Glomerular visceral epithelial cell (primary cell): ENCODE data around the gene CHMP4B.

ENCODE experiments used
- DNase-seq: peaks from one replicate; pipeline ENCODE4 v3.0.0-alpha.2; 2016; ENCODE audit errors: extremely low spot score

Gene CHMP4B

GRCh38 chr20:33863440-33864323 lies 52.5 kb downstream of the CHMP4B start:
- DNase-seq: no peak

DNA sequence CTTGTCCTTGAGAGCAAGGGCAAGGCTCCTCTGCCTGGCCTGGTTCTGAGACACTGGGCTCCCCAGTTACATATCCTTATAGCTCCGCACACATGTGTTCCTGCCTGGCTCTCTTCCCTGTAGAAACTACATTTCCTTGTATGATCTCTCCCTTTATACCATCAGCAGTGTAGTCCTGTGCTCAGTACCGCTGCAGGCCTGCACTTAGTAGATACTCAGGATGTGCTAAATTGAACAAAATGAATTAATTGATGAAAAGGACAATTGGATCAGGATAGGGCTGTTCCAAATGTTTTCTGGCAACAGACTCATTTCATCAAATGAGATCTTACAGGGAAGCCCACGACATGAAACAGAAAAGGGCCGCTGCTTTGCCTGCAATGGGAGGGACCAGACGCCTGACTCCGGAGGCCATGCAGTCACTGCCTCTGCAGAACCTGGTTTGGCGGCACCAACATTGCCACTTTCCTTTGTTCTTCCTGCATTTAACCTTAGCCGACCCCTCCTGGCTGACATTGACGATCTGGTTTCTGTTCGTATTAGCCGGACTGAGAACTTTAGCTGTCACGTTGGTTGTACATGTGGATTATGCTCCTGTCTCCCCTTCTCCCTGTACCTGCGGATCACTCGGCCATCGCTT lies 53.3 kb downstream of the CHMP4B start:
- no peak for DNase-seq

GRCh38 chr20:33865761-33866370 lies 54.7 kb downstream of the CHMP4B start:
- no peak for DNase-seq

DNA sequence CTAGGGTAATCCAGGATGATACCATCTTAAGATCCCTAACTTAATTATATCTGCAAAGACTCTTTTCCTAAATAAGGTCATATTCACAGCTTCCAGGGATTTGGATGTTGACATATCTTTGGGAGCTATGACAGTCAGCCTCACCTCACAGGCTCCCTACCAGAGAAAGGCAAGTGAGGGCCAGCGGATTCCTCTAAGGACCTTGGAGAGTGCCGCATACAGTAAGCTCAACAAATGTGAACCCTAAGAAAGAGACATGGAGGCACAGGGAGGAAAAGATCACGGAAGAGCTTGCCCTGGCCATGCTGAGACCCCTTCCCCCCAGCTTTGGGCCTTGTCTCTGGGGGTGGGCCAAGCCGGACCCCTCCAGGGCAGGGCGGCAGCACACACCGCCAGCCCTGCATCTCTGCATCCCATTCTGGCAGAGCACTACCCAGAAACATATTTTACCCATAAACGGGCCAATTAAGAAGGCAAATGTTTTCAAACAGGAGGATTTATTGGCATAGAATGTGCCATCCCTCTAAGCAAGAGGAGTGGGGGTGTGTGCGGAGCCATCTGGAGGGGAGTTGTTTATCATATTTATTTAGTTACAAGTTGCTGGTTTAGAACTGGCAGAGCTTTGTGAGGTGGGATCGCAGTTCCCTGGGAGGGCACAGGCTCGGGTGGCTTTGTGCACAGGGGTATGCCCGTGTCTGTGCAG lies 55.4 kb downstream of the CHMP4B start:
- no peak for DNase-seq

- no peak for DNase-seq
Observed at GRCh38 chr20:33868042-33868441, 56.9 kb downstream of the CHMP4B start.

DNA sequence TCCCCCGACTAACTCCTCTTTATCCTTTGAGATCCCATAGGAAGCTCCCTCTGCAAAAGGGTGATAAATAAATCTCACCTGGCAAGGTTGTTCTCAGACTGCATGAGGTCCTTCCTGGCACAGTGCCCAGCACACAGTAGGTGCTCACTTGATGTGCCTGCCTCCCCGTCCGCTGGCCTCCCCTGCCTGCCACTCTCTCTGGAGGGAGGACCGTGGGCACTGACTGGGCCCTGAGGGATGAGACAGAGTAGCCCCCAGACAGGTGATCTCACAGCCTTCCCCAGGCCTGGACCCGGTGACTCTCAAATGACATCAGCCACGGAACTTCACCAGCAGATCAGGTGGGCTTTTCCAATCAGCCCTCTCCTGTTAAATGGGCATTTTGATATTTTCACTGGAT lies 57.4 kb downstream of the CHMP4B start:
- no peak for DNase-seq

GRCh38 chr20:33869283-33869682 lies 58.1 kb downstream of the CHMP4B start:
- DNase-seq: no peak

GRCh38 chr20:33871362-33871761 lies 60.2 kb downstream of the CHMP4B start:
- no peak for DNase-seq

GRCh38 chr20:33874129-33874528 lies 63.0 kb downstream of the CHMP4B start:
- no peak for DNase-seq

GRCh38 chr20:33875055-33875454 lies 63.9 kb downstream of the CHMP4B start:
- no peak for DNase-seq

DNA sequence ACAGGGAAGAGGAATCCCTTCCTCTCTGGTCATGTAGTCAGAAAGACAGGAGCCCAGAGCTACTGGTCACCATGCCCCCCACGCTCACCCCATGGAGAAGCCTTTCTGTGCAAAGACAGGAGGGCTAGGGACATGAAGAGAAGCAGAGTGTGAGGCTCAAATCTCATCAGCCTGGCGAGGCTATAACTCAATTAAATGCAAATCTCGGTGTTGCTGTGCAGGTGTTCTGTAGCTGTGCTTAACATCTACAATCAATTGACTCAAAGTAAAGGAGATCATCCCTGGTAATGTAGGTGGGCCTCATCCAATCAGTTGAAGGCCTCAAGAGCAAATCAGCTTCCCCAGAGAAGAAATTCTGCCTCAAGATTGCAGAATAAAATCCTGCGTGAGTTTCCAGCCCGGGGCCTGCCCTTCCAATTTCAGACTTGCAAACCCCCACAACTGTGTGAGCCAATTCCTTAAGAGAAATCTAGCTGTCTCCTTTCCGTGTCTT lies 64.4 kb downstream of the CHMP4B start:
- no peak for DNase-seq

DNA sequence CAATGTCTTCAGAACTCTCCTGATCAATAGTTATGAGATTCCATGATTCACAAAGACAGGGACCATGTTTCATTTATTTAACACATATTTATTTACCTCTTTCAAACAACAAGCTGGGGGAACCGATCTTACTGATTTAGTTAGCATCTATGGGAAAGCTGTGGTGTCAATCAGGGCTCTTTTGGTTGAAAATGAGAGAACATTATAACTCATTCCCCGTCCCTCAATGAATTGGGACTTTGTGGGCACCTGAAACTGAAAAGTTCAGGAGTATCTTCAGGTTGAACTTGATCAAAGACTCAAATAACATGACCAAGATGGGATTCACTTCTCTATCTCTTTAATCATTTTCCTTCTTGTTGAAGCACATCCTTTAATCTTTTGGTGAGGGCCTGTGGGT lies 67.4 kb downstream of the CHMP4B start:
- no peak for DNase-seq

- no peak for DNase-seq
Observed at GRCh38 chr20:33880396-33880795, 69.2 kb downstream of the CHMP4B start.

DNA sequence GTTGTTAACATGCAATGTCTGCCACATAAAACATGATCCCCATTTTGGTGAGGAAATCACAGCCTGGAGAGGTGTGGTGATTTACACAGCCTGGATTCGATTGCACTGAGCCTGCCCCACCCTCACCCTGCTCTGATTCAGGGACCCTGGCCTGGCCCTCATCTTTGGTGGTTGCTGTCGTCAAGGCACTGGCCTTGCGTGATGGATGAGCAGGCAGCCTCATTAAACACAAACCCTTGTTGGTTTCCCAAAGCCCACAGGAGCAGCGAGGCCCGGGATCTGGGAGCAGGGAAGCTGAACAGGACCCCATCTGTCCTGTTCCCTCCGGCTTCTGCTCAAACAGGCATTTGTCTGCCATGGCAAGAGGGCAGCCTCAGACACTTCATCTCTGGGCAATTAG lies 70.8 kb downstream of the CHMP4B start:
- no peak for DNase-seq

DNA sequence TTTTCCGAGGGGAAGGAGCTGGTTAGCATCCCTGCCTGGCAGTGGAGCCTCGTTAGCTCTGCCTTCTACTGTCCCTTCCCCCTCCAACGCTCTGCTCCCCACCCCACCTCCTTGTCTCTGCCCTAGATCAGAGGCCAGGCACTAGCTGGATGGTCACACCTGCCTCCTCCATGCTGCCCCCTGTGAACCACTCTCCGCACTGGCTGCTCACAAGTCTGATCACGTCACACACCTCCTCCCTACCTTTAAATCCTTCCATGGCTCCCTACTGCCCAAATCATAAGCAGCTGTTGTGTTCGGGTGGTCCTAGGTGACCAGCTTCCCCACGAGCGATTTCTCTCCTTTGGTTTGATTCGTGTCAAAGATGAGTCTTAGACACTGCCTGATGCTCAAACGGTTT lies 71.3 kb downstream of the CHMP4B start:
- no peak for DNase-seq

- no peak for DNase-seq
Observed at GRCh38 chr20:33883164-33883563, 72.0 kb downstream of the CHMP4B start.

GRCh38 chr20:33884633-33885032 lies 73.5 kb downstream of the CHMP4B start:
- DNase-seq: no peak

DNA sequence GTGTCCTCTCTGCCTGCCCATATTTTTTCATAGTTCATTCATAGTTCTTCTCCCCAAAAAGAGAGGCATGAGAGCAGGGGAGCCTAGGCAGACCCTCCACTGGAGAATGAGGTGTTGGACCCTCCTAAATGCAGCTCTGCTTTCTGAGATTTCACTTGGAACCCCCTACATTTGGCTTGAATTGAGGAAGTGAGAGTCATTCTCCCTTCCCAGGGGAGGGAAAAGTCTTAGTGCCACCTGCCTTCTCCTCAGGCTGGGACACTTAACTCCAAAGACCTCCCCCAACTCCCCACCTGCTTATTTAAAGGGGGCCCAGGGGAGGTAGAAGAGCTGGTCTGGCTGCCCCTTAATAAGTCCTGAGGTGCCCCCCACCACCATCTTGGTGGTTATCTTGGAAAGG lies 78.2 kb downstream of the CHMP4B start:
- no peak for DNase-seq

DNA sequence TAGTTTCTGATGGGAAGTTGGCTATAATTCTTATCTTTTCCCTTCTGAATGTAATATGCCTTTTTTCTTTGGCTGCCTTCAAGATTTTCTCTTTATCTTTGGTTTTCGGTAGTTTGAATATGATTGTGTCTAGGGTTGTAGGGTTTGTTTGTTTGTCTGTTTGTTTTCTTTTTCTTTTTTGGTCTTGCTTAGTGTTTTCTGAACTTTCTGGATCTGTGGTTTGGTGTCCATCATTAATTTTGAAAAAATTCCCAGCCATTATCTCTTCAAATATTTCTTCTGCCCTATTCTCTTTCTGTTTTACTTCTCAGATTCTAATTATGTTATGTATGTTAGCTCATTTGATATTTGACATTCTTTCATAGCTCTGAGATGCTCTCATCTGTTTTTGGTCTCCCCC lies 79.4 kb downstream of the CHMP4B start:
- DNase-seq: no peak

DNA sequence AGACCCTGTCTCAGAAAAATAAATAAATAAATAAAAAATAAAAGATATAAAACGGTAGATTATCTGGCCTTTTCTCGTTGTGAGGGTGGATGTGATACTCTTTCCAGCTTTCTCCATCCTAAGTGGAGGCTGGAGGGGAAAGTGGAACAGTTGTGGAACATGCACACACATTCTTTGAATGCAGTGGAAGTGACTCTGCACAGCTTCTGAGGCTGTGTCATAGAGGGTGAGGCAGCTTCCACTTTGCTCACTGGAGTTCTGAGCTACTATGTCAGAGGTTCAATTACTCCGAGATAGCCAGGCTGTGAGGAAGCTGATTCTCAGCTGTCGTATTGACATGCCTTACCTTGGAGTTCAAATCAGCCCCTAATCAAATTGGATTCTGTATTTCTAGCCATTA lies 82.2 kb downstream of the CHMP4B start:
- DNase-seq: no peak

GRCh38 chr20:33894798-33895197 lies 83.7 kb downstream of the CHMP4B start:
- DNase-seq: no peak

- DNase-seq: no peak
Observed at GRCh38 chr20:33896509-33896908, 85.4 kb downstream of the CHMP4B start.
